Forelimb muscle (tissue), 1 donor: ENCODE results near the gene TRPM8. TPM values are rescaled to one million over a fixed set of nuclear protein-coding genes. Genes with fewer than 3 reads are reported as not detected.
A peak's percentile ranks its signal among the peaks of the same experiment; 100 is the strongest.
"Not testable (repeated sequence)": the region's sequence is repeated elsewhere in the genome, so short reads cannot be mapped to it uniquely, and the experiment has no call there.

Experiments used
- DNase-seq: peaks from one replicate; pipeline ENCODE4 v3.0.0-alpha.2; 2013; ENCODE audit warnings: low read depth
- polyA plus RNA-seq: library from polyadenylated mRNA; unstranded; fragments of 120-200 nt; gene quantifications from one replicate; pipeline ENCODE4 v1.2.1, GENCODE V29; 2013; ENCODE audit not compliant: insufficient read length

The TRPM8 gene
- polyA plus RNA-seq, result 0.25 TPM

- no peak for DNase-seq
Measured at GRCh38 chr2:233917116-233917515, at the start of gene TRPM8. Gene TRPM8, plus strand, starts transcription at chr2:233917373. Its CDS starts 9,165 bp downstream, at chr2:233926538.

- DNase-seq, result no peak
Measured at GRCh38 chr2:233867993-233868532, 49.1 kb upstream of the TRPM8 start, which contains the start of gene MSL3B. Gene MSL3B, minus strand, starts transcription at chr2:233868386.

DNA sequence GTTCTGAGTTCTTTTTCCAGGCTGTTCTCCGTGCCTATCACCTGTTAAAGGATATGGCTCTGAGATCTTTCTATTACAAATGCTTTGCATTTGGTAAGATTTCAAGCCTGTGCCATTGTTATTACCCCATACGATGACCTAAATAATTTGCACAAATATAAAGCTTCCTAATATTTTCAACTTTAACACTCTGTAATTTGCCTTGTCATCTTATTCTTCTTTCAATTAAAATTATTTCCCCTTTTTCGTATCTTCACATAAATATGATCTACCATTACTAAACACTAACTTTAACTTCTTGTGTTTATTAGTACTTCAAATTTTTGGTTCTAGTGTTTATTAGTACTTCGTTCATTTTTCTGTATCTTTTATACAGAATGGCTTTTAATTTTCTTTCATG, 45.7 kb upstream of the TRPM8 start:
- no peak for DNase-seq

- not testable (repeated sequence) for DNase-seq
Measured at GRCh38 chr2:233872125-233872524, 45.0 kb upstream of the TRPM8 start.

DNA sequence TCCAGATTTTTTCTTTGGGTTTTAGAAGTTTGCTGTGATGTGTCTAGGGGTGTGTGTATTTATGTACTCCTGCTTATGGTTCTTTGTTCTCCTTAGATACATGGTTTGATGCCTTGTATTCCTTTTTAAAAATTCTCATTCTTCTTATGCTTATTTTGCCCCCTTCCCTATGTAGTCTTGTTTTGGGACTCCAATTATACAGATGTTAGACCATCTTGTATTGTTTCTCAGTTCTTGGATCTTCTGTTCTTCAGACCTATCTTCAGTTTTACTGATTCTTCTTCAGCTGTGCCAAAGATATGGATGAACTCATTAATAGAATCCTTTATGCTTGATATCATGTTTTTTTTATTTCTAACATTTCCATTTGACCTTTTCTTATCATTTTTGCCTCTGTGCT, 34.8 kb upstream of the TRPM8 start:
- DNase-seq, result no peak

- DNase-seq, result no peak
Measured at GRCh38 chr2:233892793-233893192, 24.4 kb upstream of the TRPM8 start.

DNA sequence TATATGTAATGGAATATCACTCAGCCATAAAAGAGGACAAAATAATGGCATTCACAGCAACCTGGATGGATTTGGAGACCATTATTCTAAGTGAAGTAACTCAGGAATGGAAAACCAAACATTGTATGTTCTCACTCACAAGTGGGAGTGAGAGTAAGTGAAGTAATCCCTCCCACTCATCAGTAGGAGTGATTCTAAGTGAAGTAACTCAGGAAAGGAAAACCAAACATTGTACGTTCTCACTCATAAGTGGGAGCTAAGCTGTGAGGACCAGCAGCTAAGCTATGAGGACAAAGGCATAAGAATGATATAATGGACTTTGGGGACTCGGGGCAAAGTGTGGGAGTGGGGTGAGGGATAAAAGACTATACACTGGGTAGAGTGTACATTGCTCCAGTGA, 20.9 kb upstream of the TRPM8 start:
- DNase-seq, result not testable (repeated sequence)

DNA sequence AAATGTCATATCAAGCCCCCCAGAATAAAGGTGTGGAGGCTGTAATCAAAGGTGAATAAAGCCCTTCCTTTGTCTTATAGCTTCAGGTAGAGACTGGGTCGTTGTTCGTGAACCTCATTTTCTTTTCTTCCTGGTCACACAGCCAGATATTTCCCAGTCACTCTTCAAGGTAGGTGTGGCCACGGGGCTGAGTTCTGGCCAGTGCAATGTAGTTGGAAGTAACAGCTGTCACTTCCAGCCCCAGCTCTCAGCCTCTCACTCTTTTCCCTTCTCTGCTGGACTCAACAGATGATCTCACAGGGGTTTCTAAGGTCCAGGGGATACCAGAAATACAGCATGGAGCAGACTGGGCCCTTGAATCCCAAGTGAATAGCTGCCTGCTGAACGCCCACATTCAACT, 15.8 kb upstream of the TRPM8 start:
- DNase-seq, result no peak

GRCh38 chr2:233901884-233902283, 15.3 kb upstream of the TRPM8 start:
- no peak for DNase-seq

DNA sequence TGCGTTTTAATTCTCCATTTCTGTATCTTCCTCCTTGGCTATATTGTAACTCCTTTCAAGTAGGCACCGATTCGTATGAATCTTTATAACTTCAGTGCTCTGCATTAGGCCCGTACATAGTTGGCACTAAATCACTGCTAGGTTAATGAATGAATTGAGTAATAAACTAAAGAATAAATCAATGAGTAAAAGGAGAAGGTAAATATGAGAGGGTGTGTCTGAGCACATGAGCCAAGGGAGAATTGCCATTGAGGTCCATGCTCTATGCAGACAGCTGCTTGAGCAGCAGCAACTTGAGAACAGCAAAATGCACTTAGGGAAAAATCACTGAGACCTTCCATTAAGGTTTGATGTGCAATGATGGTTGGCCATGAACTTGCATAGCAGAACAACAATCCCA, 11.2 kb upstream of the TRPM8 start:
- no peak for DNase-seq

- no peak for DNase-seq
Measured at GRCh38 chr2:233907627-233908026, 9.5 kb upstream of the TRPM8 start.

DNA sequence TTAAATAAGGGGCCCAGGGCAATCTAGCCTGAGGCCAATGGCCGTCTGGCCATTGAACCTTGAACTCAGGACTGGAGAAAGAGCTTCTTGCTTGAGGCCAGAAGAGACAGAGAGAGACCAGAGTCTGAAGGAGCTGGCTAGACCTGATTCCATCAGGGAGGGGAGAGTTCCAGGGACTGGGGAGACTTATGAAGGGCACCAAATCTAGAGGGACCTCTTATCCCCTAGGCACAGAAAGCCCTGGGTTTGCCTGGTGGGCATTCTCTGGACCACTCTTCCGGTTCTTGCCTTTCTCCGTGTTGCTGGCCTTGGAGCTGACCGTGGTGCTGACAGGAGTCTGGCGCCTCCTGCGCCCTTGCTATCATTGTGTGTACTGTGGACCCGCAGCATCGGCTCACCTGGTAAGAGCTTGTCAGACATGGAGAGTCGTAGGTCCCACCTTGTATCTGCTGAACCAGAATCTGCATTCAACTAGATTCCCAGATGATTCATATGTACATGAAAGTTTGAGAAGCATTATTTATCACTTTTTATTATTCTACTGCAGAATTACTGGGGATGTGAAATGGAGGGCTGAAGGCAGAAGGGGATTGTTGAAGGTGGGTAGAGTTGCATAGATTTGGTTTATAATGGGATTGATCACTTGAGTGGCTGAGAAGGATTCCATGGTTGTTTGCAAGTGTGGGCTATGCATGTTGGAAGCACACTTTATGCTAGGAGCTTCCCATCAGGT, 4.3 kb upstream of the TRPM8 start:
- peak; percentile 4 for DNase-seq

- no peak for DNase-seq
Measured at GRCh38 chr2:233915128-233915527, 2.0 kb upstream of the TRPM8 start.

DNA sequence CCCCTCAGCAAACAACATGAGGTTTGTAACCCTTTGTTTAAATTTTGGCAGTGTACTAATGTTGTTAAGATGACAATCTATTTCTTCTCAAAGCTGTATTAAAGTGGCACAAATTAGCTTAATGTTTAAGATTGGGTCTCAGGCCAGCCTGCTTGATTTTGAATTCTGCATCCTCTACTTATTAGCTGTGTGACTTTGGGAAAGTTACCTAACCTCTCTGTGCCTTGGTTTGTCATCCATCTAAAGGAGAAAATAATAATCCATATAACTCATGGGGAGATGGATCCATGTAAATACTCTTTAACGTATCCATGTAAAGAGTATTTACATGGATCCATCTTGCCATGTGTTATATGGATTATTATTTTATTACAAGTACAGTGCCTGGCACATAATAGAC, 2.1 kb downstream of the TRPM8 start:
- no peak for DNase-seq

- DNase-seq, result no peak
Measured at GRCh38 chr2:233919938-233920337, 2.8 kb downstream of the TRPM8 start.

- no peak for DNase-seq
Measured at GRCh38 chr2:233922471-233922870, 5.3 kb downstream of the TRPM8 start.

- DNase-seq, result no peak
Measured at GRCh38 chr2:233925402-233925801, 8.2 kb downstream of the TRPM8 start.

DNA sequence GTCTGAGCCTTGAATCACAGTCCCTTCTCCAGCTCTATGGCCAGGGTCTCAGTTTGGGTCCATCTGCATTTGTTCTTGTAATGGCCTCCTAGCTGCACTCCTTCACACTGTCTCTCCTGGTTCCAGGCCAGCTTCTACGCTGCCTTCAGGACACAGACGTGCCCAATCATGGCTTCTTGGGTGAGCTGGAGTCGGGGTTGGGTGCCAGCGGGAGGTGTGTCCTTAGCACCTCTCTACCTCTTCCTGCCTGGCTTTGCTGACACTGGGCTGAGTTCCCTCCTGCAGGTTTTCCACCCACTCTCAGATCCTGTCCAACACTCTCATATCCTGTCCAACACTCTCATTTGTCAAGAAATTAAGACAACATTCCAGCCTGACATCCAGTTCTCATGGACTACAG, 9.6 kb downstream of the TRPM8 start:
- no peak for DNase-seq

DNA sequence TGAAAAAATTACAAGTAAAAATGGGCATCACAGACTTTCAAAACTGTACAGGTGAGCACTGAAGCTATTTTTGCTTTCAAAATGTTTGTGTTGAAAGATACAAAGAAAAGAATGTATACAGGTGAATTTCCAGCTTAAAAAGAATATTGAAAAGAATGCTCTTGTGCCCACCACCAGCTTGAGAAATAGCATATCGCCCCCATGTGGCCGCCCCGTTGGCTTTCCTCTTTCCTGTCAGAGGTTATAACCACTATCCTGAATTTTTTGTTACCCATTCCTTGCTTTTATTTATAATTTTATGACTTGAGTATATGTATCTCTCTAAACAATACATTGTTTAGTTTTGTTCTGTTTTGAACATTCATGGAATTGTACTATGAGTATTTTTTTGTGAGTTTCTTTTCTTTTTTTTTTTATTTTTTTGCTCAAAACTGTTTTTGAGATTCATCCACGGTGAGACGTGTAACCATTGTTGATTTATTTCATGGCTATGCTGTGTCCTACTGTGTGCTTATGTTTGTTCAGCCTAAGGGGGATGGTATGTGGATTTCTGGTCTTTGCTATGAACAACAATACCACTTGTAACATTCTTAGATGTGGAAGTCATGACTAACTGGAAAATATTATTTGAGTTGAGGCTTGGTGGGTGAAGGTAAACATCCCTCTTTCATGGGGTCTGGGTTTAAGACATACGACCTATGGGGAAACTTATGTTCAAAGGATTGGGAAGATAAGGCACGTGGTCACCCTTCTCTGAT, 11.6 kb downstream of the TRPM8 start:
- no peak for DNase-seq

DNA sequence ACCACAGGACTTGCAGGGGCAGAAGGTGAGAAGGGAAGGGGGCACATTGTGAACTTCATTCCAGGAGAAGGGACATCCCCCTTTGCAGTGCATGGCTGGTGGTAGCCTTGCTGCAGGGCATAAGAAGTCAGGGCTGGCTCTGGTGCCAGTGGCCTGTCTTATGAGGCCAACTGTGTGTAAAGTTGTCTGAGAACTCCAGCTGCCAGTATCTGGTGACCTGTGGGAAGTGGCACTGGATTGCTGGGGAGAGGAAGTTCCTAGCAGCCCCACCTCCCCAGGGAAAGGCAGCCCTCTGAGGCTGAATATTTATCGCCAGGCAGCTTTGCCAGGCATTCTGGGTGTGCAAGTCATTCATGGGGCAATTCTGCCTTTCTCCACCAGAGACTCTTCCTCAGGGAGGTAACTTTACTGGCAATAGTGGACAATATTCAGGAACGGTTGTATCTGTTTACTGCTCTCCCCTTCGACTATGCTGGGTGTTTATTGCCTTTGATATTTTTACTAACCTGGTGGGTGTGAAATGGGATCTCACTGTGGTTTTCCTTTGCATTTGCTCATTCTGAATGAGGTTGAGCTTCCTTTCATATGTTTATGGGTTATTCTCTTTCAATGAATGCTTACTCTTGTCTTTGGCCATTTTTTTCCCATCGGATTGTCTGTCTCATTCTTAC, 12.3 kb downstream of the TRPM8 start:
- no peak for DNase-seq

- DNase-seq, result no peak
Measured at GRCh38 chr2:233934524-233934923, 17.4 kb downstream of the TRPM8 start.

GRCh38 chr2:233935426-233935825, 18.3 kb downstream of the TRPM8 start:
- DNase-seq, result no peak
